Activated effector memory CD4-positive, alpha-beta T cell treated with Interleukin-2 at 50 U/mL for 16 hours (primary cell): ENCODE measurements around the gene BTN1A1.
A peak's percentile ranks its signal among the peaks of the same experiment; 100 is the strongest.
"Not testable (repeated sequence)": the region's sequence is repeated elsewhere in the genome, so short reads cannot be mapped to it uniquely, and the experiment has no call there.

ENCODE experiments used
- DNase-seq: peaks from one replicate; pipeline ENCODE4 v3.0.0-alpha.2; 2020

Gene BTN1A1

GRCh38 chr6:26537846-26538571 lies 37.9 kb downstream of the BTN1A1 start, which contains the start of gene HMGN4:
TSS of gene HMGN4 (plus strand) at chr6:26538366. CDS start at chr6:26545207, 6,841 bp downstream.
- peak; percentile 69 for DNase-seq

DNA sequence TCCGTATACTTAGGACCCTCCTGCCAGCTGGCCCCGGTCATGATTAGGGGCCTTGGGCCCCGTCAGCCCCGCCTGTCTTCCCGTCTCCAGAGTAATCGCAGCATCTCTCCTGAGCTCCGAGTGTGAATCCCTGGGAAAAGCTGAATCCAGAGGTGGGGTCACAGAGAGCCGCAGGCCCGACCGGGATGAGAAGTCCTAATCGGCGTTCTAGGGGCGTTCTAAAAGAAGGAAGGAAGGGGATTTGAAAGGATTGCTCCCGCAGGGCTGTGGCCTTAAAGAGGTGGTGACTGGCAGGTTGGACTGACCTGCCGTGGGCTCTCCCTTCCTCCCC lies 38.4 kb downstream of the BTN1A1 start:
- DNase-seq = no peak

DNA sequence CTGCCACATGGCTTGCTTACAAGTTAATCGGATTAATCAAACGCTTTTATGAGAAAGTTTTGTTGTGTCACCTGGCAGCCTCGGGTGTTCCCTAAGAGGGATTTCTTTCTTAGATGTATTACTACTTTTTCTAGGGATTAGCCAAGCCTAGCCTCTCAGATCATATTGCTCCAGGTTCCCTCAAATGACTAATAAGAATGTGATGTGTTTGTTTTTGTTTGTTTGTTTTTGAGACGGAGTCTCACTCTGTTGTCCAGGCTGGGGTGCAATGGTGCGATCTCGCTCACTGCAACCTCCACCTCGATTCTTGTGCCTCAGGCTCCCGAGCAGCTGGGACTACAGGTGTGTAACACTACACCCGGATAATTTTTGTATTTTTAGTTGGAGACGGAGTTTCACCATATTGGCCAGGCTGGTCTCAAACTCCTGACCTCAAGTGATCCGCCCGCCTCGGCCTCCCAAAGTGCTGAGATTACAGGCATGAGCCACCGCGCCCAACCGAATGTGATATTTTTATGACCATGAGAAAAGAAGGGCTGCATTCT lies 39.0 kb downstream of the BTN1A1 start:
- DNase-seq = no peak

- no peak for DNase-seq
These were observed 41.5 kb downstream of the BTN1A1 start for GRCh38 chr6:26541579-26541978.

DNA sequence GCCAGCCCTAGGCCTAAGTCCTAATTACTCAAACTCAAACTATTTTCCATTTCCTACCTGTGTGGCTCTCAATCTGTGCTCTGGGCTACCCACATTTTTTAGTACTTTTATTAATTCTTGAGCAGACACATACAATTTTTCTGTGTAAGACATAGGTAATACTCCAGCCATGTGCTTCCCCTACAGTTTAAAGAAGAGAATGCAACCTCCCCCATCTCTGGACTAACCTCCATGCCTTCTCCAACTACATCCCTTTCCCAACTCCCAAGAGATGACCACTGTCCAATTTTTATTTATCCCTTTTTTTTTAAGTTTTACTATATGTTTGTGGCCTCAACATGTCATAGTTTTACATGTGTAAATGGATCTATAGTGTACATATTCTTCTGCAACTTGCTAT lies 43.9 kb downstream of the BTN1A1 start:
- no peak for DNase-seq

- DNase-seq = no peak
These were observed 44.4 kb downstream of the BTN1A1 start for GRCh38 chr6:26544473-26544872.

DNA sequence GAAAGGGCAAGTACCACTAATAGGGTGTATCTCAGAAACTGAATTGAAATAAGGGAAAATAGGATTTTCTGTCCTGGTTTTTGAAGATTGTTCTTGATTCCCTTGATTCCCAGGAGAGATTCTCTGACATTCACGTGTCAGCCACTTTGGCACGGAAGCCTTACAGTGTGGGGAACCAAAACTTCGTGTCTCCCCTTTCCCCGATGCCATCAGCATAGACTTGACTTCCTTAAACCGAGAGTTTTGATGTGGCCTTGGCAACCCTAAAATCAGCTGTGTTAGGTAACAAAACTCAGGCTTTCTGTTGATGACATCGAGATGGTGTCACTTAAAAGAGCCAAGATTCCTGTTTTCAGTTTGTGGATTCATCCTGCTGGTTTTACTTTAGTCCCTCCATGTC lies 45.5 kb downstream of the BTN1A1 start:
- no peak for DNase-seq

DNA sequence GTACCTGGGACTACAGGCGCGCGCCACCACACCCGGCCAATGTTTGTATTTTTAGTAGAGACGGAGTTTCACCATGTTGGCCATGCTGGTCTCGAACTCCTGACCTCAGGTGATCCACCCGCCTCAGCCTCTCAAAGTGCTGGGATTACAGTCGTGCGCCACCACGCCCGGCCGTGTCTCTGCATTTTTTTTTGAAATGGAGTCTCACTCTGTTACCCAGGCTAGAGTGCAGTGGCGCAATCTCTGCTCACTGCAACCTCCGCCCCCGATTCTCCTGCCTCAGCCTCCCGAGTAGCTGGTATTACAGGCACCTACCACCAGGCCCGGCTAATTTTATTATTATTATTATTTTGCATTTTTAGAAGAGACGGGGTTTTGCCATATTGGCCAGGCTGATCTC lies 47.3 kb downstream of the BTN1A1 start:
- DNase-seq = not testable (repeated sequence)

DNA sequence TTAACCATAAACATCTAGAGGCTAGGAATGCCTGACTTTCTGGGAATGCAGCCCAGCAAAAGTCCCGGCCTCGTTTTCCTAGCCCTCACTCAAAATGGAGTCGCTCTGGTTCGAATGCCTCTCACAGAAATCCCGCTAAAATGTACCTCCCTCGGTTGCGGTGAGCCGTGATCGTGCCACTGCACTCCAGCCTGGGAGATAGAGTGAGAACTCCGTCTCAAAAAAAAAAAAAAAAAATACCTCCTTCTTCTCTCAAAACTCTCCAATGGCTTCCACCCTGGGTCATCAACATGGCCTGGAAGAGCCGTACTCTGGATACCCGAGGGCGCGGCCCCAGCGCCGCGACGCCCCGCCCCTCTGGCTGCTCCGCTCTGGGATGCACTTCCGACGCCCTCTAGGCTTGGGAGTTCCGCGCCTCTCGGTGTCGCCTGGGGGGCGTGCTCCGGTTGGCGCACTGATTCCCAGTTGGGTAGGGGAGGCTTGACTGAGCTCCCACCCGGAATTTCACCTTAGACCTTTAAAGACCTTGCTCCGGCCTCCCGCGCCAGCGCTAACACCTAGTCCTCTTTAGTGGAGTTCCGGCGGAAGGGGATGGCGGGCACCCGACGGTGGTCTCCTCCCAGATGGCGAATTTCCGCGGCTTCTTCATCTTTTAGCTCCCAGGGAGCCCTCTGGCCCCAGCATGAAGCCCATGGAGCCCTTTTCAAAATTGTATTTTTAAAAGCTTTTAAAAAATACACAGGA lies 50.3 kb downstream of the BTN1A1 start:
- DNase-seq = no peak

- DNase-seq = no peak
These were observed 52.1 kb downstream of the BTN1A1 start for GRCh38 chr6:26552205-26552604.

DNA sequence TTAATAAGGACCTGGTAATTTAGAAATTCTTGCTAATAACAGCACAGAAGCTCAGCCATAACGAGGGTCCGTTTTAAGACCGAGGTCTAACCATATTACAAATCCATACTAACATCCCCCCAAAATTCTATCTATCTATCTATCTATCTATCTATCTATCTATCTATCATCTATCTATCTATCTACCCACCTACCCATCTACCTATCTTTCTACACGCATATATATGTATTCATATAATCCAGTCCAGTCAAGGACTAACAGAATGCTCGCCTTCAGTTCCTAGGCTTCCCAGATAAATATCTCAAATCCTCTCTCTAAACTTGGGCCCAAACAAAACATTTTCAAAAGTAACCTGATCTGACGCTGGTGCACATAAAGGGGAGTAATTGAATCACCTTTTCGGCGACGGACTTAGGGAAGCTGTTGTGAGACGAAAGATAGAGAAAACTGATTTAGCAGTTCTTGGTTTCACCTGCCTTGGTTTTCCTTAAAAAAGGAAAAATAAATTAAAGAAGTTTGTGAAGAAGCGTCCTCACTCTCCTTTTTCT lies 52.6 kb downstream of the BTN1A1 start:
- no peak for DNase-seq

DNA sequence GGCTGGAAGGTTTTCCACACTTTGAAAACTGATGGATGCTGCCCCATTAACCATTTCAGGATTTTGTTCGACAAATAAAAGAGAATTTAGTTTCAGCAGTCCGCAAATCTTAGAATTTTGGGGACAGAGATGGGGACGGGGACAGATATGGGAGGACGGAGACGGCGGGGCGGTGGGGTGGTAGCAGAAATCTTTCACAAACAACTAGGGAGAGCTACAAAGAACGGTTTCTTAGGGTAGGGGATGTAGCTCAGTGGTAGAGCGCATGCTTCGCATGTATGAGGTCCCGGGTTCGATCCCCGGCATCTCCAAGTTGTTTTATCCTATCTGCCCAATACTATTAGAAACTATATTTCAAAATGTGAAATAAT lies 53.1 kb downstream of the BTN1A1 start:
- DNase-seq = peak; percentile 58

DNA sequence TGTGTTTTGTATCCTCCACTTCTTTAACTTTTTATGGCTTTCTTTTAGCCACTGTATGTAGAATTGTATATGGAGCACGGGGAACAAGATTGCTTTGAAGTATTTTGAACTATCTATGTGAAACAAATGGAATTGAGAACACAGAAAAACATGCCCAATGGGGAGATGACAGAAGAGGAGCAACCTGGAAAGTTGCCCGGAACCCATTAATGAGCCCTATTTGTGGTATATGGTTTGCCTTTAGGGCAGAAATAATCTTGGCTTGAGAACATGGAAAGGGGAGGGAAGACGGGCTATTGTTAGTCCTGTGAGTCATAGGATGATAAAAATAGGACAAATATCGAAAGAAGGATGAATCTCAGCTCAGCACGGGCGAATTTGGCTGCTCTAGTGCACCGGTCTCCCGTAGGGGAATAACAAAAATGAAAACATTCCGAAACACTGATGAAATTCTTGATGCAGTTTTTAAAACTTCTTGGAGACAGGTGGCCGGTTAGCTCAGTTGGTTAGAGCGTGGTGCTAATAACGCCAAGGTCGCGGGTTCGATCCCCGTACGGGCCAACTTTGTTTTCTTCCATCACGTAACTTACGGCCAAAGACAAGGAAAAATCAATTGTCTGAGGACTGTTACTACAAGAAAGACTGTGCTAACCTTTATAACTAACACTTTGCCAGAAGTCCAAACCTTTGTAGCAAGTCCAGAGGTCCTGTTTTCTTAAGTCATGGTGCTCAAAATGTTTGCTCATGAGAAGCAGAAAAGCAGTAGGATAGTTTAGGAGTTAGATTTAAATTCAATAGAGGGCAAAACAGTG lies 53.7 kb downstream of the BTN1A1 start:
- DNase-seq = peak; percentile 53

DNA sequence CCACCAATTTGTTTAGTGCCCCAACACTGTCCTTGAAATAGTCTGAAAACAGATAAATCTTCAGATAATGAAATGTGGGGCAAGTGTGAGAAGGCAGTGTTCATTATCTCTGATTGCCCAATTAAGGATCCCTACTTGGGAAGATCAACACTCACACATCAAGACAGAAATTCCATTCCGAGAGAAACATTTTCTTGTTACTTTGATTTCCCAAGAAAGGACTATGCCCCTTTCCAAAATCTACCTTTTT lies 54.3 kb downstream of the BTN1A1 start:
- DNase-seq = no peak

- DNase-seq = peak; percentile 40
These were observed 54.8 kb downstream of the BTN1A1 start for GRCh38 chr6:26554697-26555504.

GRCh38 chr6:26555505-26556262 lies 55.6 kb downstream of the BTN1A1 start:
- DNase-seq = no peak

DNA sequence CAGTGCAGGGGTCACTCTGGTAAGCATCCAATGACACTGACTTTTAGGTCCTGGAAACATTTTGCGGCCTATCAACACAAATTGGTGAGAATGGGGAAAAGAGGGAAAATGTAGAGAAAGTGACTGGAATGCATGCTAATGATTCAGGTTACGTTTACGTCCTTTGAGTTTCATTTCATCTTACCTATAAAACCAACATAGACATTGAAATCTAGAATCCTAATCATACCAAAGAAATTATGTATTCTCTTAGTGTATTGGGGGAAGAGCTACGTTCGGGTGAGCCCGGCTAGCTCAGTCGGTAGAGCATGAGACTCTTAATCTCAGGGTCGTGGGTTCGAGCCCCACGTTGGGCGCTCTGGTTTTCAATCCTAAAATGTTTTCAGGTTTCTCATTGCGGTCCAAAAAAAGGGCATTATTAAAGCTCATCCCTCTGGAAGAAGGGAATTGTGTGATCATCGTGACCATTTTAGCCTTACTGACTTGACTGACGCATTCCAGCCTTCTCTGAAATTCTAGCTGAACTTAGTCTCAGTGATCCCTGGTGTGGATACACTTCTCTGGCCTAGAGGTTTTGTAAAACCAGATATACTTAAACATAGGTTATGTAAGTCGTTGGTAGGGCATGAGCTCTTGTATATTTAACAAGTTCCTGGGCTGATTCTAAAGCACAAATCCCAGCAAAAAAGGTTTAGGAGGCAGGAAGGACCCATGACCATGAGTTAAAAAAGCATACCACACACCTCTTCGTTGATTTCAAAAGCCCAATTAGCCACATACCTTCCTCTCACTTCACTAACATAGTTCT lies 56.4 kb downstream of the BTN1A1 start:
- no peak for DNase-seq
